ENCODE results near the gene DLGAP1.
"Not testable (repeated sequence)": the region's sequence is repeated elsewhere in the genome, so short reads cannot be mapped to it uniquely, and the experiment has no call there.

DLGAP1 gene

DNA sequence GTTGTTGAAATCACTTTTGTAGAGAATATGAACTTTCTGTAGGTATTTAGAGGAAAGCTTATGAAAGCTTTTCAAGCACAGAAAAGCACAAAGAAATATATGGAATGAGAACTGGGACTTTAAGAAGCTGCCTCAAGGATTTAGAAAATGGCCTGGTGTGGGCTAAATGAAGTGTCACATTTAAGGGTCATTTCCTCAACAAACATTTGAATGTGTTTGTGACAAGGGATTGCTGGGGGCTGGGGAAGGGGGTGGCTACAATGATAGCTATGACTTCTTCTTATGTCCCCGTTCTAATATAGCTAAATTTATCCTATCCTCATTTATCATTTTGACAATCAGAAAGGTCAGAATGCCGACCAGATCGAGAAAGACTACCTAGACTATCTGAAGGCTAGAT is 69.2 kb downstream of the DLGAP1 start:
- no peak for DNase-seq (ENCODE audit: low spot score)

DNA sequence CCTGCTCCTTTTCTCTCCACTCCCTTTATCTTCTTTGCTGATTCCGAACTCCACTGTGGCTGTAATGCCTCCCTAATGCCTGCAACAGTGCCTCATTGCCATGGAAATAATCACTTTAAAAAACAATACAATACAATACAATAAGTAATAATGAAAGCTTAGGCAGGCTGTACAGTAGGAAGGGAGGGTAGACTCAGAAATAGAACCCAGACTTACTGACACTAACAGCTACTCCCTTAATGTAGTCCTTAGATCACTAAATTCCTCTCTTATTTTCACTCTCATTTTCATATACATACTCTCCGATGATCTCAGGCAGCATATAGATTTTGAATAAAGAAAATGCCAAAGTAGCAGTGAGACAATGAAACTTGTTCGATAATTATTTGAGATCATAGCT is 70.2 kb downstream of the DLGAP1 start:
- DNase-seq (ENCODE audit: low spot score) = no peak

DNA sequence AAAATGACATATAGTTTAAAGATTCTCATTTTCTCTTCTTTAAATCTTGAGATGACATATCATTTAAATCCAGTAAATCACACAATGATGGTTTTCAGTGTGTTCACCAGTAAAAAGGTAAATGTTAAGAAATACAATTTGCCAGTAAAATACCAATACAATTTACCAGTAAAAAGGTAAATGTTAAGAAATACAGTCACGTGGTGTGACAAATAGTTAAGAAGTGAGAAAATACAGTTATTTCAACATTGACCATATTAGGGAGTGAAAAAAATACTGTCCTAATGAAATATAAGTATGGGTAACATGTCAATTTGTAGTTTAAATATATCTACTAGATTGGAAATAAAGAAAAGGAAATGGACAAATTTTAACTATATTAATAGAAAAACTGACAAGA is 80.5 kb downstream of the DLGAP1 start:
- DNase-seq (ENCODE audit: low spot score) = no peak

DNA sequence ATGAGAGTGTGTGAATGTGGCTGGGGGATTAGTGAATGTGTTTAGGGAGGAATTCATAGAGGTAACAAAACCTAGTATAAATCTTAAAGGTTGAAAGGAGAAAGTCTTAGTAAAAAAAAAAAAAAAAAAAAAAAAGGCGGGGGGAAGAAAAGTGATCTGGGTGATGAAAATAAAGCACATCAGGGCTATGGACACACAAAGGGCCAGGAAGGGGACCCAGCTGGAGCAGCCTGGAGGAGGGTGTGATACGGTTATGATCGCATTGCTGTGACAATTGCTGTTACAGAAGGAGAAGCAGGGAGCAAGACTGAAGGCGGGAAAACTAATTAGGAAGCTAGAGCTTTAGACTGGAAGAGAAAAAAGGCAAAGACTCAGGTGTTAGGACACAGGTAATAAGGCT is 85.4 kb downstream of the DLGAP1 start:
- no peak for DNase-seq (ENCODE audit: low spot score)

DNA sequence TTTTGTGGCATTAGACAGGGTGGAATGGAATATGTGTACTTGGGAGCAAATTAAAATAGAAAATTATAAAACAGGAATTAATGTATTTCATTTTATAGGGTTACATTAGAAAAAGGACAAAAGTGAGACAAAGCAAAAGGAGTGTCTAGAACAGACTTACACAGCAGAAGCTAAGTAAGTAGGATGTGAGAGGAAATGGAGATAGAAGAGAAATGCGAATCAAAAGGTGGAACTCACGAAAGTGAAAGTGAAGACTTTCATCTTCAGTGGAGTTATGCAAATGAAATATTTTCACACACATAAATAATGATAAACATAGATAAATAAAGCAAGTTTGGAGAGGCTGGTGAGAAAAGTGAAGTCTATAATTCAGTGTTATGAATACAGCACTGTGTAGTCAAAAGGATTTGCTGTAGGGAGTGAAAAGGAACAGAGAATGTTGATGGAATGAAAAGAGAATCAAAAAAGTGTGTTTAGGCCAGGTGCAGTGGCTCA is 94.8 kb downstream of the DLGAP1 start:
- DNase-seq (ENCODE audit: low spot score) = no peak

DNA sequence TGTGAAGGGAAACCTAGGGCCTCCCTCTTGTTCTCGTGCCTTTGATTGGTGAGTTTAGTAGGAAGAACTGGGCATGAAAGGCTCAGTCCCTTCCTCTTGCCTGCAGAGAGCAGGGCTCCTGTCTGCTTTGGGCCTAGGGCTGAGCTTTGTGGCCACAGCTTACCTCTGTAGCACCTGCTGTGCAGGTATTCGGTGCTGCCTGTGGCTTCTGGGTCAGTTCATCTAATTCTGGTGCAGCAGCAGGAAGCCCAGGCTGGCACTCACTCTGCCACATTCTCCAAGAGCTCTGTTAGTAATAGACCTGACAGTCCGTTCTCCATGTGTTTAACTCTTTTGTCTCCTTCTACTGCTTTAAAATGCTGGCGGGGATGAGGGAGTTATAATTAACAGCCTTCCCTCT is 96.5 kb downstream of the DLGAP1 start:
- no peak for DNase-seq (ENCODE audit: low spot score)

DNA sequence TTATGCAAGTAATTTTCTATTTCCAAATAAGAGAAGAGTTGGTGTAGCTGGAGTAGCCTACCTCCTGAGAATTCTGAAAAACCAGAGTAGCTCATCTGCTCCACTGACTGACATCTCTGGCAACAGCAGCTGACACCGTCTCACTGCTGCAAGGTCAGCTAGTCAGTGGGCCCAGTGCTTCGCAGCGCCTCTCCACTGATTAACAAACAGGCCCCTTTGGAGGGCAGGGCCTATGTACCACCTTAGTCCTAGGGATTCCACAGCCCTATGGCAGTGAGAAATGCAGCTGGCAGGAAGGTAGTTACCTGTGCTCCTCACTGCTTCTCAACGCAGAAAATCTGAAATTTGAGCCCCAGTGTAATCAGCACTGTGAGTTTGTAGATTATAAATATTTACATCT is 97.5 kb downstream of the DLGAP1 start:
- DNase-seq (ENCODE audit: low spot score) = no peak

DNA sequence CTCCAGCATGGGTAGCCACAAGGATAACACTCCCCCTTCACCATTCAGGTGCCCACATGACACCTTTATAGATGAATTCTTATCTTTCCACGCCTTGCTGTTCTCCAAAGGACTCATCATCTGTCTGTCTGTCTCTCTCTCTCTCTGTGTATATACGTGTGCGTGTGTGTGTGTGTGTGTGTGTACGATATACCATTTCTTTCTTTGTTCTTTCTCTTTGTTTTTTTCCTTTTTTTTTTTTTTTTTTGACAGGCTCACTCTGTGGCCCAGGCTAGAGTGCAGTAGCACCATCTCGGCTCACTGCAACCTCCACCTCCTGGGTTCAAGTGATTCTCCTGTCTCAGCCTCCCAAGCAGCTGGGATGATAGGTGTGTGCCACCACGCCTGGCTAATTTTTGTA is 98.2 kb downstream of the DLGAP1 start:
- DNase-seq (ENCODE audit: low spot score) = no peak

DNA sequence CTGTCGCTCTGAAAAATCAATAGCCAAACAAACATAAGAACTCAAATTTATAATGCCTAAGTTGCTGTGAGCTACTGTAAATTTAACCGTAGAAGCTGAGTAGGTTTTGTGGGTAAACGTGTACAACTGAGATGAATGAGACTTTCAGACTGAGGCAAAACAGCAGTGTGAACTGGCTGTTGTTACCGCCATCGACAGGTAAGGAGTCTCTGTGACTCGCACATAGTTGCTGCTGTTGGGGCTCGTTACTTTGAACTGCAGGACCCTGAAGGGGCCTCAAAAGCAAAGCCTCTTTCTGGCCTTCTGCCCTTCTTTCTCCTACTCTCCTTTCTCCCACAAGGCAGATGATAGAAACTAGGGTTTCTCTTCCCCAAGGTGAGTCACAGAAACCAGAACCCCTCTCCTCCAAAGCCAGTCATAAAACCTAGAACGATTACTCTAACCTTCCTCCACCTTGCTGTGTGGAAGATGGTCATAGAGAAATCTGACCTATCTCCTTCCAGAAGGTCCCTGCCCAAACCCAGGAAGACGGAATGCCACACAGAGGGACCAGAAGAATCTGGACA is 101.2 kb downstream of the DLGAP1 start:
- DNase-seq (ENCODE audit: low spot score) = no peak

DNA sequence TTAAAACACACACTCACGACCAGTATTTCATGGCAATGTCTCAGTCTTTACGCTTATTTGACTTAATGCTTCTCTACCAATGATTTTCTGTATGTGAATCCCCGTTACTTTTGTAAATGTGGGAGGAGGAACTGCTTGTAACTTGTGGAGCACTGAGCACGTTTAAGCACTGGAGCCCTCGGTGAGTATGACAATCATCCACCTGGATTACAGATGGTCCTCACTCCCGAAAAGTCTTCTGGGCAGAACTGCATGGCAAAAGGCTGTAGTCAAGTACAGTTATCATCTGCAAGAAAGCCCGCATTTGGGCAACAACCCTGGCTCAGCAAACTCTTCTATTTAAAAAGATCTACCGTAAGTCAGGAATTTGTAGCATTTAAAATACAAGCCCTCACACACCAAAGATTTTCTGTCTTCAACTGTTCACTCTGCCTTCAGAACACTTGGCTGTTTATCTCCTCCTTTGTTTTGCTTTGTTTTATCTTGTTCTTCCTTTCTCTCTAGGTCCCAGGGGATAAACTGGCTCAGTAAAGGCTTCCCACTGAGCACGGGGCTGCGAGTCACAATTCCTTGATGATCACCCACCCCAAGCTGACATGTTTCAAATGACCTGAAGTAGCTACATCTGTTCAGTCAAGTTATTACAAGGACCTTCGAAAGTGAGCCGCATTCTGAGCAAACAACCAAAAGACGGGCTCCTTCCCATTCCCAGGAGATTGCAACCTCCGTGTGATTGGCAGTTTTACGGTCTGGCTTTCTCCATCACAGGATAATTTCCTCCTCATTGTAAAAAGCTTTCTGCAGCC is 102.2 kb downstream of the DLGAP1 start:
- no peak for DNase-seq (ENCODE audit: low spot score)

DNA sequence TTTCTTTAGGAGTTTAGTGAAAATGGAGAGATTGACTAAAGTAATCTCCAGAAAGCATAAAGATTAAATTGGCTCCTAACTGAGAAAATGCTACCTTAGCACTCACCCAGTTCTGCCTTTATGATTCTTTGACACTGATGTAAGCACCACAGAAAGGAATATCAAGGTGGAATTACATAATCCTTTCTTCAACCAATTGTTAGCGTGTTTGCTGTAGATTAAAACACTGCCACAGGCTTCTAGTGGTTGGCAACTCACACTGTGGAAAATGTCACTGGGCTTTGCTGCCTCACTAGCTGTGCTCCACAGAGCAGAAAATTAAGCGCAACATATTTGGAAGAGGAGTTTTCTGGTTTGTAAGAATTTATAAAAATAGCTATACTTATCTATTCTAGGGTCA is 104.1 kb downstream of the DLGAP1 start:
- no peak for DNase-seq (ENCODE audit: low spot score)

DNA sequence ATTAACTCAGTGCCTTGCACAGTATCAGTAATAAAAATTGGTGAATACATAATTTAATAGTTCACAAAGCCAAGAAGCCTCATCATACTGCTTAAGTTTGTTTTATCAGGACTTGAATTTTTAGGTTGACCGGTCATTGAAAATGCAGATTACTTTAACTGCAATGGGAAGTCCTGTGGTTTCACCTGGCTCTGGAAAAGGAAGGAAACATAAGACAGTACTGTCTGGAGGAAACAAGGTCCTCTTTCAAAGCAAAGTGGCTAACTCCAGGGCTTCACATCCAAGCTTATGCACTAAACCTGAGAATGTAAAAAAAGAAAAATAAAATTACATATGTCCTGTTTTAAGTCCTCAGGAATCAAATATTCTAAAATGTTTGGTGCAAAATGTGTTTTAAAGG is 119.7 kb downstream of the DLGAP1 start:
- no peak for DNase-seq (ENCODE audit: low spot score)

DNA sequence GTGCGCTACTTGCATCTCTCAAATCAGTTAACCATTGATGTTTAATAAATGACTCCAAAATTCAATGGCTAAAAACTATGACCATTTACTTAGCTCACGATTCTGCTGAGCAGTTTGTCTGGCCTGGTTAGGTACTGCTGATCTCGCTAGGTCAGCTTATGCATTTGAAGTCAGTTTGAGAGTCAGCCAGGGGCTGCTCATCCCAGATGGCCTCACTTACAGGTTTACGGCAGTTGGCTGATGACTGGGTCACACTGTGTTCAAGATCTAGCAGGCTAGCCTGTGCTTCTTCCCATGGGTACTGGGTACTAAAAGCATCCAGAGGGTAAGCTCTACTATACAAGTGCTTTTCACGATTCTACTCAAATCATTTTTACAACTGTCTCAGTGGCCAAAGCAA is 122.1 kb downstream of the DLGAP1 start:
- DNase-seq (ENCODE audit: low spot score) = no peak

DNA sequence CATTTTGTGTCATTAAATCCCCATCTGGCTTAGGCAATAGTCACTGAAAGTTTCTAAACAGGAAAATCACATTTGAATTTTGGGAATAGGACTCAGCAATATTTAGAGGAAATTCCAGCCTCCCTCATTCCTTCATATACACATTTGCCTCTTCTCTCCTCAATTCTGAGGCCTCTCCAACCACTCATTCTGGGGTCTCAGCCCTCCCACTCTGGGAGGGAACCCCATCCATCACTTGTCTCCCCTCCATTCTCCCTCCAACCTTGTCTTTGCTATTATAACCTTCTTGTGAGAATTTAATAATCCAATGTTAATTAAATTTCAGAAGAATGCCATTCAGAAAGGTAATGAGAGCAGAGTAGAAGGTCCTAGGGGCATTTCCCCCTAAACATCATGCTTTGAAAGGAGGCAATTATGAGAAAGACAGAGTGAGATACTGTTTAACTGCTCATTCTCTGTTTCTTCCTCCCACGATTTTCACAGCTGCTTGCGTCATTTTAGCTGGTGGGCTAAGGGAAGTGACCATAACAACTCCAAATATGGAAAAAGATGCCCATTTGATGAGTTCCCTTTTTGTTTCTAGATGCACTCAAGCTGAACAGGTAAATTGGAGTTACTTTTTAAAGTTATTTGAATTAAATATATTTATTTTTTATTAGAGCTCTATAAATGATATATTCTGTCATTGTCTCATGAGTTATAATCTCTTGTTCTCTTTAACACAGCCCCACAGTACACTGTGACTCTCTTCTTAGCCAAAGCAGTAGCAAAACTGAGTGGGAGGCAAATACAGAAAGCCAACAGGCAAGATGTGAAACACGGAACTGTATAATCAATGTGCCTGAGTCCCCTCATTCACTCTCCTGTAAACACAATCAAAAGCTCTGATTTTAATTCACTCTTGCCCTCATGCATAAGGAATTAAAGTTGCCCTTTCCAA is 135.1 kb downstream of the DLGAP1 start:
- DNase-seq (ENCODE audit: low spot score) = no peak

DNA sequence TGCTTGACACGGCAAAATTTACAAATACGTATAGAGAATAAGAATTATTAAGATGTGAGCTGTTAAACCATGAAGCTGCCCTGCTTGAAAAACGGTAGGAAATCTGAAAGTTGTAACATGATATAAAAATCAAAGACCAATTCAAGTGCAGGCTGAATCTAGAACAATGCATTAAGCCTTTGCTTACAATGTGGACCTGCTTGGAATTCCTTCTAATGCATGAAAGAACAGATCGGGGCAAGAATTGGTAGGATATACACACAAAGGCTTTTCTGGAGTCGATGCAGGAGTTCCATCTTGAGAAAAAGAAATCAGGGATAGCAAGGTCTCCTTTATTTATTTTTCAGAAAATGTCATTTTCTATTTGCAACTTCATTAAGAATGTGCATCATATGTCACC is 136.8 kb downstream of the DLGAP1 start:
- no peak for DNase-seq (ENCODE audit: low spot score)

DNA sequence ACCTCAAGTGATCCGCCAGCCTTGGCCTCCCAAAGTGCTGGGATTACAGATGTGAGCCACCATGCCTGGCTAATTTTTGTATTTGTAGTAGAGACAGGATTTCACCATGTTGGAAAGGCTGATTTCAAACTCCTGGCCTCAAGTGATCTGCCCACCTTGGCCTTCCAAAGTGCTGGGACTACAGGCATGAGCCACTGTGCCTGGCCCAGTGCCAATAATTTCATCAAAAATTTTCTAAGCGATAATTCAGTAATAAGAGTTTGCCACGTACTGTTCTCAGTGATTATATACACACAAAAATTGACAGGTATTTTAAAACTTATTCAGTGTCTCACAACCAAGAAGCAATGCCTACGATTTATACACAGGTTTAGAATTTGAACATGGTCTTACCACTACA is 143.2 kb downstream of the DLGAP1 start:
- not testable (repeated sequence) for DNase-seq (ENCODE audit: low spot score)

DNA sequence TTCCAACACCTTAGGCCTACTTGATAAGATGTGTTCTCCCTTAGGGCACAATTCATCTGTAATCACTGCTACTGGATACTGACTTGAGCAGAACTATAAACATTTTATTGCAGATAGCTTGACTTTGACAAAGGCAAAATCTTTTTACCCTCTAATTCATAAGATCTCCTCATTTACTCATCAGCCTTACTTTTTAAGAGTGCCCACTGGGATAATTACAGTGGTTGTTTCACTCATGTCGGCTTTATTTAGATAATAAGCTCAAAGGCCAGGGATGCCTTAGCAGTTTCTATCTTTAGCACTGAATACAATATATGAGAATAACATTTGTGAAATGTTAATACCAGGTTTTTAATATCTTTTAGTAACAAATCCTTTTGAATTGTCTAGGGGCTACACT is 144.0 kb downstream of the DLGAP1 start:
- no peak for DNase-seq (ENCODE audit: low spot score)

DNA sequence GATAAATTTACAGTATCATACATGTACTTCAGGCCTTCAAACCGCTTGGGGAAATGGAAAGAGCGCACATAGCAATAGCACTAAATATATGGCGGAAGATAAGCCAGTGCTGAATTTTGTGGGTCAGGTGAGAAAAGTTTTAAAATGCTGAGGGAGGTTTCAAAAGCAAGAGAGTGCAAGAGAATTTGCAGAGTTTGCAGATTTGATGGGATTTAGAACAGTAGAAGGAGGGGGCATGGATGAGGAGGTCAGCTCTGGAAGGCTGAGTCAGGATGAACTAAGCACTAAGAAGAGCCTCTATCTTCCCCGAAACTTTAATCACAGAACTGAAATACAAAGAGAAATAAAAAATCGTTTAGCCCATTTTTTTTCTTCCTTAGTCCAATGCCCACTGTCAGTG is 145.9 kb downstream of the DLGAP1 start:
- no peak for DNase-seq (ENCODE audit: low spot score)

DNA sequence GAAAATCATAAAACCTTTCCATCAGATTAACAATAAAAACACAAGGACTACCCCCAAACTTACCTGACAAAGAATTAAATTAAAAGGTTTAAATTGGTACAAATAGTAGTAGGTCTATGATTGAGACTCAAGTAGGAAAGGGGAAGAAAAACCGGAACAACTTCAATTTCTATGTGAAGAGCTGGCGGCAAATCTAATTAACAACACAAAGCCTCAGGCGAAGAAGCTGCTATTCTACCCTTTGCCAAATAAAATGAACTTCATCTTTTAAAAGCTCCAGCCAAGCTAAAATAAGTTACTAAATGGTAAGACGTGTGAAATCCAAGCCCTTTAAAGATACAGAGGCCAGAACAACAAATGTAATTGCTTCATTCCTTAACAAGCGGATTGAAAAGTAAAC is 146.5 kb downstream of the DLGAP1 start:
- no peak for DNase-seq (ENCODE audit: low spot score)

DNA sequence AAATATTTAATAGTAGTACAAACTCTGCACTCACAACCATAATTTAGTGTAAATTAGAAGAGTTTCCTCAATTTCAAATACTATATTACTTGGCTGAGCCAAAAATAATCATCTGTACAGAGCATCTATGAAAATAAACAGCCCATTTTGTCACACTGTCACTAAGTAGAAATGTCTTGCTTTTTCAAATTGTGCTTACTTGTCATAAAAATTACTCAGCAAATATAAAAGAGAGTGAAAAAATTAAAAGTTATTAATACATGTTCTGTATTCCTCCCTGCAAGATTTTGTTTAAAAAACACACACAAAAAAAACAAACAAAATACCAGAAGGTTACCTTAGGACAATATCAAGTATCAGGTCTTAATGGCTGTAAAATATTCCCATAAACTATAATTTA is 155.7 kb downstream of the DLGAP1 start:
- DNase-seq (ENCODE audit: low spot score) = no peak

DNA sequence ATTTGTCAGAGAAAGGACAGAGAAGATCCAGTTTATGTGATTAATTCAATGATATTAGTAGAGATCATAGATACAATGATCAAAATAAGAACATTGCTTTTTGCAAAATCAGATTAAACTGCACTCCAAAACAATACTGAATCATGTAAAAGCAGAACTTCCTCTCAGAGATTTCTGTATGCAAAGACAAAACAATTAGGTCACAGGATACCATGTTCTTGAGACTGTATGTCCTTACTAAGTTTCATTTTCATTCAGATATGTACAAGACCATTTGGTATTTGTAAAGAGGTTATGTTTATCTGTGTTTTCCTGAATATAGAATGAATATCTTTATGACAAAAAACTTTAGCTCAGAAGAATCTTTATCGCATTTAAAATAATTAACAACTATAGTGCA is 161.8 kb downstream of the DLGAP1 start:
- DNase-seq (ENCODE audit: low spot score) = no peak

DNA sequence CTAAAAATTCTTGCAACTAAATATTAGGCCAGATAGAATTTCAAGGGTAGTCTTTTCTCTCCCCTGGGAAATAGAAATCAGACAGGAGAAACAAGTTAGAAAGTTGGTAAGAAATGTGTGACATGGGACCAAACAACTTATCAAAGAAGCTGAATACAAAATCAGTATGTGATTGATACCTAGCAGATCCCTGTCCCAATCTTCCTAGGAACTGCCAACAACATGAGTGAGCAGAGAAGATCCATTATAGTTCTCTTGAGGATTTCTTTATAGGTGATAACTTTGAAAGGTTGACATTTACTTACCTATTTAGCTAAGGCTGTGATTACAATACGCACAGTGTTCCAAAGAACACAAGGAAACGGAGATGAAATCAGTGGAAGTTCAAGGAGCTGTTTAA is 162.4 kb downstream of the DLGAP1 start:
- DNase-seq (ENCODE audit: low spot score) = no peak

DNA sequence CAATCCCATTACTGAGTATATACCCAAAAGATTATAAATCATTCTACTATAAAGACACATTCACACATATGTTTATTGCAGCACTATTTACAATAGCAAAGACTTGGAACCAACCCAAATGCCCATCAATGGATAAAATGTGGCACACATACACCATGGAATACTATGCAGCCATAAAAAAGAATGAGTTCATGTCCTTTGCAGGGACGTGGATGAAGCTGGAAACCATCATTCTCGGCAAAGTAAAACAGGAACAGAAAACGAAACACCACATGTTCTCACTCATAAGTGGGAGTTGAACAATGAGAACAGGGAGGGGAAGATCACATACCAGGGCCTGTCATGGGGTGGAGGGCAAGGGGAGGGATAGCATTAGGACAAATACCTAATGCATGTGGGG is 167.8 kb downstream of the DLGAP1 start:
- DNase-seq (ENCODE audit: low spot score) = not testable (repeated sequence)
